ENCODE results near the gene PRND.

PRND gene

GRCh38 chr20:4714818-4715217 is 6.9 kb upstream of the PRND start:
- H3K27ac ChIP-seq (ENCODE audit: low read length): no peak overlapping the region
- no peak overlapping the region for H3K4me3 ChIP-seq (ENCODE audit: low read length)
- H3K9me3 ChIP-seq (ENCODE audit: insufficient read depth, low read length): no peaks in the 10 kb centered on the region
- no peak overlapping the region for H2AFZ ChIP-seq (ENCODE audit: low read depth, low read length)
- H3K4me1 ChIP-seq (ENCODE audit: low read length): peaks cover 3% of the 10 kb centered on the region
- no peak for TF ChIP-seq CTCF (IDR thresholded peaks at IDR 0.05; ENCODE audit: low read depth, low read length)
- TF ChIP-seq EZH2phosphoT487 (IDR thresholded peaks at IDR 0.05; ENCODE audit: low read depth): no peak
- no peak overlapping the region for H3K9ac ChIP-seq (ENCODE audit: low read length)
- no peaks in the 10 kb centered on the region for H3K79me2 ChIP-seq (ENCODE audit: low read length)
- H4K20me1 ChIP-seq (ENCODE audit: insufficient read depth, low read length): no peaks in the 10 kb centered on the region
- H3K36me3 ChIP-seq (replicated peaks; ENCODE audit: low read depth, low read length): no peaks in the 10 kb centered on the region
- H3K27me3 ChIP-seq (ENCODE audit: low read depth, low read length): peaks cover 55% of the 10 kb centered on the region
- H3K4me2 ChIP-seq (ENCODE audit: low read length): no peak overlapping the region

DNA sequence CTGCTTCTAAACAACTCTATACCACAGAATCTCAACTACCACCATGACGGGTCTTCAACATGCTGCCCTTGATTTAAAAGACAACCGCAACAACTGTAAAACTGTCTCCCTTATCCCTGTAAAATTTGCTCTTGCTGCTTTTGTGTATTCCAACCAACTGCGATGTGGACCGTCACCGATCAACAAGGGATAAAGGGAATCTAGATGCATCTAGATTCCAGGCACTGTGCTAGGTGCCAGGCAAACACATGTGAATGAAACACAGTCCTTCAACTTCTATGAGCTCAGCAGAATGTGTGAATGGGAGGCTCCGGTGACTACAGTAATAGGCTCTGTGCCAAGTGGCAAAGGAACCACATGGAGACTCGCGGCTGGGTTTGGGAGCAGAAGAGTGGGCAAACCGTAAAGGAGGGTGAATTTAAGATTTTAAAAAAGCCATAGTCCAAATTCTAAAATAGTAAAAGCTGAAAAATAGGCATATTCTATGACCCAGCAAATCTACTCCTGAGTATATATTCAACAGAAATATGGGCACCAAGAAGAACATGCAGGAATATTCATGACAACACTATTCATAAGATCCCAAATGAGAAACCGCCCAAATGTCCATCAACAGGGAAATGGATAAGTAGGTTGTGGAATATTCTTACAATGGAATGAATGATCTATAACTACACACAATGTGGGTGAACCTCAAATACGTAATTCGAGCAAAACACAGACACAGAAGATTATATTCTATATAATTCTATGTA is 3.7 kb upstream of the PRND start:
- Histone ChIP-seq H3K9ac (ENCODE audit: low read length) (no peak overlapping the region), H3K36me3 (replicated peaks; ENCODE audit: low read depth, low read length) (no peaks in the 10 kb centered on the region), H4K20me1 (ENCODE audit: insufficient read depth, low read length) (0 out of 2 replicates have a peak, but pooled peaks cover 4% of the 10 kb centered on the region), H3K4me1 (ENCODE audit: low read length) (peaks cover 18% of the 10 kb centered on the region), H2AFZ (ENCODE audit: low read depth, low read length) (no peak overlapping the region), H3K27ac (ENCODE audit: low read length) (no peak overlapping the region), H3K79me2 (ENCODE audit: low read length) (no peaks in the 10 kb centered on the region), H3K27me3 (ENCODE audit: low read depth, low read length) (peaks cover 72% of the 10 kb centered on the region), H3K9me3 (ENCODE audit: insufficient read depth, low read length) (no peaks in the 10 kb centered on the region), H3K4me2 (ENCODE audit: low read length) (no peak overlapping the region), H3K4me3 (ENCODE audit: low read length) (no peak overlapping the region)
- TF ChIP-seq CTCF (IDR thresholded peaks at IDR 0.05; ENCODE audit: low read depth, low read length): no peak
- TF ChIP-seq EZH2phosphoT487 (IDR thresholded peaks at IDR 0.05; ENCODE audit: low read depth): no peak

GRCh38 chr20:4719190-4719589 is 2.5 kb upstream of the PRND start:
- H4K20me1 ChIP-seq (ENCODE audit: insufficient read depth, low read length): 0 out of 2 replicates have a peak, but pooled peaks cover 4% of the 10 kb centered on the region
- no peak overlapping the region for H3K9ac ChIP-seq (ENCODE audit: low read length)
- H3K27me3 ChIP-seq (ENCODE audit: low read depth, low read length): peaks cover 66% of the 10 kb centered on the region
- TF ChIP-seq CTCF (IDR thresholded peaks at IDR 0.05; ENCODE audit: low read depth, low read length): no peak
- TF ChIP-seq EZH2phosphoT487 (IDR thresholded peaks at IDR 0.05; ENCODE audit: low read depth): no peak
- H3K27ac ChIP-seq (ENCODE audit: low read length): no peak overlapping the region
- H3K4me1 ChIP-seq (ENCODE audit: low read length): peaks cover 18% of the 10 kb centered on the region
- no peaks in the 10 kb centered on the region for H3K36me3 ChIP-seq (replicated peaks; ENCODE audit: low read depth, low read length)
- H2AFZ ChIP-seq (ENCODE audit: low read depth, low read length): no peak overlapping the region
- no peak overlapping the region for H3K4me2 ChIP-seq (ENCODE audit: low read length)
- no peaks in the 10 kb centered on the region for H3K79me2 ChIP-seq (ENCODE audit: low read length)
- H3K4me3 ChIP-seq (ENCODE audit: low read length): no peak overlapping the region
- no peaks in the 10 kb centered on the region for H3K9me3 ChIP-seq (ENCODE audit: insufficient read depth, low read length)

DNA sequence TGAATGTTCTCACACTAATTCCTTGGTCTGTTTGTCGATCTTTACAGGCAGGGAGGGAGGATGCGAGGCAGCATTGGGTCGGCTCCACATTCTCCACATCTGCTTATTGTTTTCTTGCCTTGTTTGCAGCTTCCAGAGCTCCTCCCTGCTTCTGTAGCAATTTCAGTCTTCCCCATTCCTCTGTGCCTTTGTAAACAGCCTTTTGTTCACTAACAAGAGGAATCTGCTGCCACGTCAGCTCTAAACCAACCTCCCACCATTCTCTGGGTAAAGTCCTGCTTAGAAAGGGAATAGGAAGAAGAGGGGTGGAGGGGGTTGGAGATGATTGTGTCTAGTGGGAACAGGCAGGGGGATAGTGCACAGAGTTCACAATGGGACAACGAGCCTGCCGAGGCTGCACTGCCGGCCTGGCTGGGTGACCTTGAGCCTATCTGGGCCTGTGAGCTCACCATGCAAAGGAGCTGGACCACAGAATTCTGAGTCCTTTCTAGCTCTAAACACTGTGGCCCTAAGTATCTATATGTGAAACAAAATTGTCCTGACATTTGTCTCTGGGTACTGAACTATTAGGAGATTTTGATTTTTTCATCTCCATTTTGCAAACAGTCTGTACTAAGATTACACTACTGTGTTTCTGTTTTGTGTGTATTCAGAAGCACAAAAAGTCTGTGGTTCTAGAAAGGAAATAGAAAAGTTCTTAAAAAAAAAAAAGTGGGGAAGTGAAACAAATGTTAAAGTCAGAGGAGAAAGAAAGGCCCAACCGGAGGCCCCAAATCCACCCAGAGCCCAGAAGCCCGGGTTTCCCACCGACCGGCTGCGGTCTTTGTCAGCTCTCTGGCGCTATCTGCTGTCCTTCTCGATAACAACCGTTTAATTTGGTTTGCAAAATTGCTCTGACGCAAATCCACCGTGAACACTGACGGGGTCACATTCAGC is 1.4 kb upstream of the PRND start:
- Histone ChIP-seq H3K27ac (ENCODE audit: low read length) (peak overlapping the region; percentile 29), H2AFZ (ENCODE audit: low read depth, low read length) (peak overlapping the region; percentile 60)

More for the DNA sequence above, 1.4 kb upstream of the PRND start:
- TF ChIP-seq EZH2phosphoT487 (IDR thresholded peaks at IDR 0.05; ENCODE audit: low read depth) (no peak), CTCF (IDR thresholded peaks at IDR 0.05; ENCODE audit: low read depth, low read length) (peak; percentile 98)
- H3K4me3 ChIP-seq (ENCODE audit: low read length): peak overlapping the region; percentile 74
- no peaks in the 10 kb centered on the region for H3K36me3 ChIP-seq (replicated peaks; ENCODE audit: low read depth, low read length)
- peak overlapping the region; percentile 92 for H3K4me2 ChIP-seq (ENCODE audit: low read length)
- H3K9ac ChIP-seq (ENCODE audit: low read length): peak overlapping the region; percentile 37
- H3K4me1 ChIP-seq (ENCODE audit: low read length): peaks cover 18% of the 10 kb centered on the region
- H3K27me3 ChIP-seq (ENCODE audit: low read depth, low read length): peaks cover 59% of the 10 kb centered on the region
- no peaks in the 10 kb centered on the region for H3K79me2 ChIP-seq (ENCODE audit: low read length)
- no peaks in the 10 kb centered on the region for H3K9me3 ChIP-seq (ENCODE audit: insufficient read depth, low read length)
- H4K20me1 ChIP-seq (ENCODE audit: insufficient read depth, low read length): 0 out of 2 replicates have a peak, but pooled peaks cover 4% of the 10 kb centered on the region
